ENCODE measurements around the gene CFHR5.

DNA sequence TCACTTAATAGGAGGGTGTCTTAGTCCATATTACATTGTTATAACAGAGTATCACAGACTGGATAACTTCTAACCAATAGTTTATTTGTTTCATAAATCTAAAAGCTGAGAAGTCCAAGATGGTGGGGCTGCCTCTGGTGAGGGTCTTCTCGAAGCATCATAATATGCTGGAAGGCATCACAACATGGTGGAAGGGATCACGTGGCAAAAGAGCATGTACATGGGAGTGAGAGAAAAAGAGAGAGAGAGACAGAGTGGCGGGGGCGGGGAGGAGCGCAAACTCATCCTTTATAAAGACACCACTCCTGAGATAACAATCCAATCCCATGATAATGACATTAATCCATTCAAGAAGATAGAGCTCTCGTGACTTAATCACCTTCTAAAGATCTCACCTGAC is 31.5 kb downstream of the CFHR5 start:
- TF ChIP-seq, protein P1, sequence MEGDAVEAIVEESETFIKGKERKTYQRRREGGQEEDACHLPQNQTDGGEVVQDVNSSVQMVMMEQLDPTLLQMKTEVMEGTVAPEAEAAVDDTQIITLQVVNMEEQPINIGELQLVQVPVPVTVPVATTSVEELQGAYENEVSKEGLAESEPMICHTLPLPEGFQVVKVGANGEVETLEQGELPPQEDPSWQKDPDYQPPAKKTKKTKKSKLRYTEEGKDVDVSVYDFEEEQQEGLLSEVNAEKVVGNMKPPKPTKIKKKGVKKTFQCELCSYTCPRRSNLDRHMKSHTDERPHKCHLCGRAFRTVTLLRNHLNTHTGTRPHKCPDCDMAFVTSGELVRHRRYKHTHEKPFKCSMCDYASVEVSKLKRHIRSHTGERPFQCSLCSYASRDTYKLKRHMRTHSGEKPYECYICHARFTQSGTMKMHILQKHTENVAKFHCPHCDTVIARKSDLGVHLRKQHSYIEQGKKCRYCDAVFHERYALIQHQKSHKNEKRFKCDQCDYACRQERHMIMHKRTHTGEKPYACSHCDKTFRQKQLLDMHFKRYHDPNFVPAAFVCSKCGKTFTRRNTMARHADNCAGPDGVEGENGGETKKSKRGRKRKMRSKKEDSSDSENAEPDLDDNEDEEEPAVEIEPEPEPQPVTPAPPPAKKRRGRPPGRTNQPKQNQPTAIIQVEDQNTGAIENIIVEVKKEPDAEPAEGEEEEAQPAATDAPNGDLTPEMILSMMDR (IDR thresholded peaks at IDR 0.05): no peak
- no peak for TF ChIP-seq POLR2A (IDR thresholded peaks at IDR 0.05)
